Omental fat pad (tissue), 4 donors: ENCODE results near the gene COQ8A. TPM values are rescaled to one million over a fixed set of nuclear protein-coding genes. Genes with fewer than 3 reads are reported as not detected.

Experiments used
- ATAC-seq: fragments of 150-250 bp; one replicate; pipeline ENCODE4 v1.9.1; 2016; ENCODE audit warnings: mild to moderate bottlenecking, moderate library complexity; ENCODE audit not compliant: low FRiP score
- DNase-seq: peaks from one replicate; pipeline ENCODE4 v3.0.0-alpha.2; 2019; ENCODE audit warnings: low spot score
- total RNA-seq, 4 donors: library from RNA; depleted of rRNA; stranded (reverse); fragments of >200 nt; gene quantifications; one replicate each; pipeline ENCODE4 v1.1.0, GENCODE V29; 2016
- TF ChIP-seq, protein P1 (sequence below), 3 donors: fragments of 450-650 bp; IDR thresholded peaks; one replicate each; pipeline ENCODE4 v1.5.1; 2016 to 2017; ENCODE audit warnings: antibody characterized with exemption in 3 of 3, mild to moderate bottlenecking in 3 of 3, moderate library complexity in 2 of 3

COQ8A gene
- total RNA-seq, 4 donors from 2014 or later = 118 to 175 (median 140) TPM

DNA sequence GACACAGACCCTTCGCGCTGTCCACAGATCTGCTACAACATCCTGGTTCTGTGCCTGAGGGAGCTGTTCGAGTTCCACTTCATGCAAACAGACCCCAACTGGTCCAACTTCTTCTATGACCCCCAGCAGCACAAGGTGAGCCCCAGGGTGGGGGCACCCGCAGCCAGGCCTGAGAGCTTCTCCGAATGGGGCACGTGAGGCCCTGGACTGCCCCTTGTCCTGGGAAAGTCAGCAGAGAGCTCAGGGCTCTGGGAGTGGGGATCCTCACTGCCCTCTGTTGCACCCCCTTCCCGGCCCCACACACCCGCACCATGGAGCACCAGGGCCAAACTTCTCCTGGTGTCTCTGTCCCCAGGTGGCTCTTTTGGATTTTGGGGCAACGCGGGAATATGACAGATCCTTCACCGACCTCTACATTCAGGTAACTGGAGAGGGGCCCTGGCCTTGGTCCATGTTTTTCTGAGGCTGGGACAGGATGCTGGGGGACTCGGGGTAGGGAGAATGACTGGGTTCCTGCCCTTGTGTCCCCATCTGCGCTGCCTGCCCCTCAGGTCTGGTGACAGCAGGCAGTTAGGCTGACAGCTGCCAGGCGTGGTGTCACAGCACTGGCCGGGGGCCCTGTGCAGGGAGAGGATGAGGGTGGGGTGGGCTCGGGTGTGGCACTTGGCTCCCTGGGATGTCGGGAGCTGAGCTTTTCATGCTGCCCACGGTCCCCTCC is 44.6 kb downstream of the COQ8A start:
- ATAC-seq (no peak), DNase-seq (no peak)
- TF ChIP-seq, protein P1, sequence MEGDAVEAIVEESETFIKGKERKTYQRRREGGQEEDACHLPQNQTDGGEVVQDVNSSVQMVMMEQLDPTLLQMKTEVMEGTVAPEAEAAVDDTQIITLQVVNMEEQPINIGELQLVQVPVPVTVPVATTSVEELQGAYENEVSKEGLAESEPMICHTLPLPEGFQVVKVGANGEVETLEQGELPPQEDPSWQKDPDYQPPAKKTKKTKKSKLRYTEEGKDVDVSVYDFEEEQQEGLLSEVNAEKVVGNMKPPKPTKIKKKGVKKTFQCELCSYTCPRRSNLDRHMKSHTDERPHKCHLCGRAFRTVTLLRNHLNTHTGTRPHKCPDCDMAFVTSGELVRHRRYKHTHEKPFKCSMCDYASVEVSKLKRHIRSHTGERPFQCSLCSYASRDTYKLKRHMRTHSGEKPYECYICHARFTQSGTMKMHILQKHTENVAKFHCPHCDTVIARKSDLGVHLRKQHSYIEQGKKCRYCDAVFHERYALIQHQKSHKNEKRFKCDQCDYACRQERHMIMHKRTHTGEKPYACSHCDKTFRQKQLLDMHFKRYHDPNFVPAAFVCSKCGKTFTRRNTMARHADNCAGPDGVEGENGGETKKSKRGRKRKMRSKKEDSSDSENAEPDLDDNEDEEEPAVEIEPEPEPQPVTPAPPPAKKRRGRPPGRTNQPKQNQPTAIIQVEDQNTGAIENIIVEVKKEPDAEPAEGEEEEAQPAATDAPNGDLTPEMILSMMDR (IDR thresholded peaks at IDR 0.05) = no peak

GRCh38 chr1:226985239-226985838 is 45.2 kb downstream of the COQ8A start:
- TF ChIP-seq, protein P1 (IDR thresholded peaks at IDR 0.05) = no peak
- ATAC-seq = no peak
- DNase-seq = no peak

- no peak for DNase-seq
- TF ChIP-seq, protein P1 (IDR thresholded peaks at IDR 0.05) = no peak
- no peak for ATAC-seq
These were observed 45.9 kb downstream of the COQ8A start for GRCh38 chr1:226985839-226986463.

DNA sequence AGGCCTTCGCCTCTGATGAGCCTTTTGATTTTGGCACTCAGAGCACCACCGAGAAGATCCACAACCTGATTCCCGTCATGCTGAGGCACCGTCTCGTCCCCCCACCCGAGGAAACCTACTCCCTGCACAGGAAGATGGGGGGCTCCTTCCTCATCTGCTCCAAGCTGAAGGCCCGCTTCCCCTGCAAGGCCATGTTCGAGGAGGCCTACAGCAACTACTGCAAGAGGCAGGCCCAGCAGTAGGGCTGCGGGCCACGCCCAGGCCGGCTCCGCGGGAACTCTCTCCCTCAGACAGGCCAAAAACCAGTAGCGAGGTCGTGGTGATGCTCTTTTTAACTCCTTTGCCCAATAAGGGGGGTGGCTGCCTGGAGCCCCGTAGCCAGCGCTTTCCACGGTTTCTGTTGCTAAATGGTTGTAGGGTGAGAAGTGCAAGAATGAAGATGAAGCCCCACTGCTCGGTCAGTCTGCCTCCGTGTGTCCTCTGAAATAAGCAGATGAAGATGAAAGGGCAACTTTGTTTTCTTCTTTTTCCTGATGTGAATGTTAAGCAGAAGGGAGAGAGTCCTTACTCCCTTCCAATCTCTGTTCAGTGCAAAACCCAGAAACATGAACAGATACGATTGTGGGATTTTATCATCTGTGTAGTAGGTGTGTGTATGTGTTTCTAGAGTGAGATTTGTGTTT is 46.5 kb downstream of the COQ8A start:
- TF ChIP-seq, protein P1 (IDR thresholded peaks at IDR 0.05) = no peak
- ATAC-seq (no peak), DNase-seq (no peak)

DNA sequence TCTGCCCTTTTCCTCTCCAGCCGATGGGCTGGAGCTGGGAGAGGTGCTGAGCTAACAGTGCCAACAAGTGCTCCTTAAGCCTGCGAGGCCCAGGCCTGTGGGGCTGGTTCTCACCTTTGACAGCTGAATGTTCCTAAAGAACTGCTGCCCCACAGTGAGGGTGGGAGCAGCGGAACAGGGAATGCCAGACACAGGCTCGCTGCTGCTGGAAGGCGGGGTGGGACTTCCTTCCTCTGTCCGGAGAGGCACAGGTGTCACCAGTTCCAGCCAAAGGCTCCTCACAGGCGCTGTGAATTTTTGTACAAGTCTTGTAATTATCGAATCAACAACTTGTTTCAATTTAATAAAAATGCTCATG is 47.1 kb downstream of the COQ8A start:
- ATAC-seq = no peak
- no peak for DNase-seq
- TF ChIP-seq, protein P1 (IDR thresholded peaks at IDR 0.05) = no peak

GRCh38 chr1:226987623-226988333 is 47.7 kb downstream of the COQ8A start:
- DNase-seq = no peak
- no peak for ATAC-seq
- TF ChIP-seq, protein P1 (IDR thresholded peaks at IDR 0.05) = no peak
